HG03045 (cell line): ENCODE data around the gene WSB2.
"Not testable (repeated sequence)": the region's sequence is repeated elsewhere in the genome, so short reads cannot be mapped to it uniquely, and the experiment has no call there.

Experiments used
- ATAC-seq: cut with Tn5 transposase; IDR thresholded peaks from one replicate; pipeline ENCODE4 v1.9.1; 2021; ENCODE audit warnings: mild to moderate bottlenecking, moderate library complexity; ENCODE audit not compliant: unreplicated experiment

Gene WSB2

GRCh38 chr12:118035190-118036041, 25.6 kb downstream of the WSB2 start:
- ATAC-seq: peak; percentile 88

- ATAC-seq: no peak
Observed at GRCh38 chr12:118034429-118035189, 26.4 kb downstream of the WSB2 start.

- no peak for ATAC-seq
Observed at GRCh38 chr12:118033902-118034301, 27.1 kb downstream of the WSB2 start.

GRCh38 chr12:118033323-118033722, 27.7 kb downstream of the WSB2 start:
- no peak for ATAC-seq

GRCh38 chr12:118032188-118032587, 28.8 kb downstream of the WSB2 start:
- no peak for ATAC-seq

GRCh38 chr12:118029166-118029565, 31.8 kb downstream of the WSB2 start:
- no peak for ATAC-seq

GRCh38 chr12:118025168-118025567, 35.8 kb downstream of the WSB2 start:
- no peak for ATAC-seq

GRCh38 chr12:118023301-118023860, 37.6 kb downstream of the WSB2 start:
- no peak for ATAC-seq

- ATAC-seq: no peak
Observed at GRCh38 chr12:118022728-118023109, 38.3 kb downstream of the WSB2 start.

GRCh38 chr12:118022097-118022727, 38.8 kb downstream of the WSB2 start:
- ATAC-seq: not testable (repeated sequence)

- ATAC-seq: no peak
Observed at GRCh38 chr12:118020036-118020435, 40.9 kb downstream of the WSB2 start.

GRCh38 chr12:118017926-118018325, 43.1 kb downstream of the WSB2 start:
- ATAC-seq: no peak

- peak; percentile 99 for ATAC-seq
Observed at GRCh38 chr12:118016424-118017264, 44.3 kb downstream of the WSB2 start, which contains the start of gene RFC5. RFC5 (plus strand) TSS chr12:118016703; CDS start chr12:118016828, 125 bp downstream.

- ATAC-seq: no peak
Observed at GRCh38 chr12:118015944-118016343, 45.0 kb downstream of the WSB2 start.

GRCh38 chr12:118015306-118015705, 45.7 kb downstream of the WSB2 start:
- no peak for ATAC-seq

GRCh38 chr12:118013283-118013682, 47.7 kb downstream of the WSB2 start:
- no peak for ATAC-seq

GRCh38 chr12:118011961-118012360, 49.0 kb downstream of the WSB2 start:
- no peak for ATAC-seq

- ATAC-seq: no peak
Observed at GRCh38 chr12:118011377-118011776, 49.6 kb downstream of the WSB2 start.

- ATAC-seq: no peak
Observed at GRCh38 chr12:118010903-118011302, 50.1 kb downstream of the WSB2 start.

- ATAC-seq: not testable (repeated sequence)
Observed at GRCh38 chr12:117999806-118000205, 61.2 kb downstream of the WSB2 start.
